Activated CD4-positive, alpha-beta T cell treated with anti-CD3 and anti-CD28 coated beads for 48 hours (primary cell): ENCODE data around the gene ZNF438.
"Not testable (repeated sequence)": the region's sequence is repeated elsewhere in the genome, so short reads cannot be mapped to it uniquely, and the experiment has no call there.

Experiments used
- DNase-seq: peaks from one replicate; pipeline ENCODE4 v3.0.0-alpha.2; 2020

ZNF438 gene

DNA sequence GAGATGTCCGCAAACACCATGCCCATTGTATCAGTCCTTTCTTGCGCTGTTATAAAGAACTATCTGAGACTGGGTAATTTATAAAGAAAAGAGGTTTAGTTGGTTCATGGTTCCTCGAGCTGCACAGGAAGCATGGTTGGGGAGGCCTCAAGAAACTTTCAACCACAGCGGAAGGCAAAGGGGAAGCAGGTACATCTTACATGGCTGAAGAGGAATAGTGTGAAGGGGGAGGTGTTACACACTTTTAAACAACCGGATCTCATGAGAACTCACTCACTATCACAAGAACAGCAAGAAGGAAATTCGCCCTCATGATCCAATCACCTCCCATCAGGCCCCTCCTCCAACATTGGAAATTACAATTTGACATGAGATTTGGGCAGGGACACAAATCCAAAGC lies 48.5 kb downstream of the ZNF438 start:
- DNase-seq = not testable (repeated sequence)

DNA sequence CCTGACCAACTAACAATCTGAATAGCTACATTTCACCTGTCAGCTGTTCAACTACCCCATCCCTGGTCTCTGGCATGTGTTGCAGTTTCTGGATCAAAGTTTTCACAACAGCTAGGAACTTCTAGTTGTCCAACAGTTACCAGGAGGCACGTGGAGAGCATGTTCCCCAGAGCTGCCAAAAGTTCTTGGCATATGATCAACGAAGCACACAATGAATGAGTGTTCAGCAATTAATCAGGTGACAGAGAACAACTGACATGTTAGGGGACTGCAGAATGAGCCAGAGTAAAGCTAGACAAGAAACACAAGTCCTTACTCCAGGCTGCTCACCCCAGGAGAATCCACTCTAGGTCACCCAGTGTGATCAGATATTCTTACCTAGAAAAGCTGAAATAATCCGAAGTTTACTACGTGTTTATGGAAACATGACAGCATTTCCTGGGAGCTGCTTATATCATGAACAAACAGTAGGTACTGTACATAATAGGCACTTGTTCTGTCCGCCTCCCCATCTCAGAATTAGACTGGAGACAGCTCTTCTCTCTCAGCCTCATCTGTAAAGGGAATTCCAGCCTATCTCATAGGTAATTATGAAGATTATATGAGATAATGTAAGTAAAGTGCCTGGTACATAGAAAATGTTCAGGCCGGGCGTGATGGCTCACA lies 50.6 kb downstream of the ZNF438 start:
- no peak for DNase-seq

DNA sequence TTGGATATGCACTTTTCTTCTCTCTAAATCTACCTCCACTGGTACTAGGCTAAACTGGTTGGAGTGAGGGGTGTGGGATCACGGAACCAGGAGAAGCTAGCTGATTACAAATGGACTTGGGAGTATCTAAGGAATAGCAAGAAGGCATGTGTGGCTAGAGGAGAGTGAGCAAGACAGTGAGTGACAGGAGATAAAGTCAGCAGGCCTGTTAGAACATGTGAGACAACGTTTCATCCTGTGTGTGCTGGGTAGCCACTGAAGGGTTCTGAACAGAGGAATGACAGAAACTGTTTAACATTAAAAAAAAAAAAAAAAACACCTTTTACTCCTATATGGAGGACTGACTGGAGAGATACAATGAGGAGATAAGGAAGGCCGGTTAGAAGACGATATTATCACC lies 51.7 kb downstream of the ZNF438 start:
- no peak for DNase-seq

DNA sequence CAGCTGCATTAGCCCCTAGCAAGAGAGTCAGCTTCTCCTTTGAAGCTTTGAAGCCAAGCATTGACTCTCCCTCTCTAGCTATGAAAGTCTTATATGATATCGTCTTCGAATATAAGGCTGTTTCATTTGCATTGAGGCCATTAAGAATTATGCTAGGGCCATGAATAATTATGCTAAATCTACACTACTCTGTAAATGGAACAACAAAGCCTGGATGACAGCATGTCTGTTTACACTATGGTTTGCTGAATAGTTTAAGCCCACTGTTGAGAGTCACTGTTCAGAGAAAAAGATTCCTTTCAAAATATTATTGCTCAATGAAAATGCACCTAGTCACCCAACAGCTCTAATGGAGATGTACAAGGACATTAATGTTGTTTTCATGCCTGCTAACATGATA lies 52.8 kb downstream of the ZNF438 start:
- DNase-seq = no peak

DNA sequence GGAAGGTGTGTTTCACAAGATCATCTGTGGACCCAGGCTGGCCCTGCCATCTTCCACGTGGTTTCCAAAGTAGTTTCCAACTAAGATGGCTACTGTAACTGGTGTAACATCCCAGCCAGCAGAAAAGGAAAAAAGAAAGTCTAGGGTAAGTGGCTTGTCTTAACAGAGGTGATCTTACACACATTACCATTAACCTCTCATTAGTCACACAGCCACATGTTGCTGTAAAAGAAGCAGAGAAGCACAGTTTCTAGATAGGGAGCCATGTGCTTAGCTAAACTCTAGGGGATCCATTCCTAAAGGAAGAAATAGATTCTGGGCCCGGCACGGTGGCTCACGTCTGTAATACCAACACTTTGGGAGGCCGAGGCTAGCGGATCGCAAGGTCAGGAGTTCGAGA lies 54.3 kb downstream of the ZNF438 start:
- DNase-seq = no peak

DNA sequence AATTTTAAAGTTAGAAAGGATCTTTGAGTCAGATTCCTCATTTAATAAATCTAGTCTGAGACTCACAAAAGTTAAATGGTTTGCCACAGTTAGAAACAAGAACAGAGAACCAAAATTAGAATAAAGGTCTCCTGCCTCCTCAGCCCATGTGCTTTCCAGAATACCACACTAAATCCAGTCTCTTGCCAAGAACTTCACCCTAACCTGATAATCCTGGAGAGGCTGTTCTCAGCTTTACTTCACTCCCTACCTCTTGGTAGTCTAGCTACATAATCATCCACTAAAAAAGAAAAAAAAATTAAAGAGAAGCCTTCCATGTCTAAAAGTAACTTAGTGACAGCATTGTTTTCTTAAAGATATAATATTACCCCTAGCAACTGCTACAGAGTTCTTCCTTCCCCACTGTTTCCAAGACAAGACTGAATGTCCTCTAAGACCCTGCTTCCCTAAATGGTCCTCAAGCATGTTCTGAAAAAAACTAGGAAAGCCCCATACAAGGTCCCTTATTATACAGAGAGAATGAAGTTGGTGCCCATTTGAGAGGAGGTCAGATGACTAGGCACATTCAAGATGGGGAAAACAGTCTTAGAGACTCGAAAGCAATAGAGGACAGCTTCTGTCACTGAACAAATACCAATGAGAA lies 56.8 kb downstream of the ZNF438 start:
- no peak for DNase-seq

DNA sequence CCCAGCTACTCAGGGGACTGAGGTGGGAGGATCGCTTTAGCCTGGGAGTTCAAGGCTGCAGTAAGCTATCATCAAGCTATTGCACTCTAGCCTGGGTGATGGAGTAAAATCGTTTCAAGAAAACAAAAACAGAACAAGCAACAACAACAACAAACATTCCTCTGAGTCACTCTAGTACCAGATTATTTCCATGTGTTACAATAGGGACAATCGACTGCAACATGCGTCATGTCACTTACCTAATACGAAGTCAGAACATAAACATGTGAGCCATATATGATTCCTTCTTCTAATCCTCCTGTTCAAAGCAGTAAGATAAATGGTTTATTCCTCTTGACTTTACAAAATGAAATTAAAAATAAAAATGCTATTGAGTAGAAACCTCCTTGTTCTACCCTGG lies 57.3 kb downstream of the ZNF438 start:
- DNase-seq = no peak

DNA sequence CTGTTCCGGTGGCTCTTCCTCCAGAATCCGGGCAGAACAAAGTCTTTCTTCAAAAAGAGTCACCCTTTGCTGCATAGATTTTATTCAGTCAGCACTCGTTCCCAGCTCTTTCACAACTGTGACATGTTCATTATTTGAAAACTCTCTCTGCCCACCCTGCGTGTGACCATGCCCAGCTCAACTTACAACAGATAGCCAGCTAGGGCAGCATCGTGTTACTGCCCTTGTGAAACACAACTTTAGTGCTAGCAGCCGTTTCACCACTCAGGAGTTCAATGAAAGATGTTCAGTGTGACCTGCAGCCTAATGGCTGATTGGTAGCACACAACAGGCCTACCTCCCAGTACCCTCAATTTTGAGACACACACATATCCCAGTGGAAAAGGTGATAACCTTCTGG lies 57.9 kb downstream of the ZNF438 start:
- DNase-seq = no peak

DNA sequence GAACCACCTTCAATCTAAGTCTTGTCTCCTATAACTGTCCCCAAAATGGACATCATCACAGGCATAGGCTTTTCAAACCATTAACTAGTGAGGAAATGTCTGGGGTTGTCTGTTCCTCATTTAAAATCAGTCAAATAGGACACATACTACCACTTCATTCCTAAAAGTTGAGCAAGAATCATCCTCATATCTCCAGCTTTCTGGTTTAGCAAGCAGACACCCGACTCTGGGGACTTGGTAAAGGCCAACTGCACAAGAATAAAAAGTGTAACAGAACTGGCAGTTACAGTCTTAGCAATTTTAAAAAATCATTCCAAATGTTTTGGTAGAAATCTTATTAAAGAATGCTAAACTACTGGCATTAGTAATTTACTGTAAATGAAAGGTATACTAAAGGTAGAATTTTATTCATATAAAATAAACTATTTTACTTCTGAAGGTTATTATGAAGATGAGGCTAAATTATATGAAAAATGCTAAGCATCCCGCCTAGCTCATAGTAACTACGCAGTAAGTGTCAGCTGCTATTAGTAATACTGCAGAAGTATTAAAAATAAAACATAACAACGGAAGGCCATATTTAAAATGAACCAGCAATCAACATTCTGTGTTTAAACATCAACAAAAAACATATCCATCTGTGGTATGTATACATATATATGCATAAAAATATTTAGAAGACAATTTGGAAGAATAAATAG lies 60.8 kb downstream of the ZNF438 start:
- no peak for DNase-seq

DNA sequence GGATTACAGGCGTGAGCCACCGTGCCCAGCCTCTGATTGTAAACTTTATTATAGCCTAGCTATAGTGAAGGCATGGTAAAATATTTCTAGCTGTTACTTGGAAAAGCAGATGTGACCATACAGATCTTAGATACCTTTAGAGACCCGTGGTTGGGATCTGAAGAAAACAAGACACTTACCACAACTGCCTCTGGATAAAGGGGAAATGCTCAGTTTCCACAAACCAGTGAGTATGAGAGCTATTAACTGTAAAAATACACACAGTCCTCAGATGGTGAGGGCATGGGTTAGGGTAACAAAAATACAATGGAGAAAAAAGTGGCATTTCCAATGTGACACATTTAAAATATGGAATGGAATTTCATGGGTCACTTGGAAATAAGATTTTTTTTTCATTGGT lies 63.0 kb downstream of the ZNF438 start:
- no peak for DNase-seq

DNA sequence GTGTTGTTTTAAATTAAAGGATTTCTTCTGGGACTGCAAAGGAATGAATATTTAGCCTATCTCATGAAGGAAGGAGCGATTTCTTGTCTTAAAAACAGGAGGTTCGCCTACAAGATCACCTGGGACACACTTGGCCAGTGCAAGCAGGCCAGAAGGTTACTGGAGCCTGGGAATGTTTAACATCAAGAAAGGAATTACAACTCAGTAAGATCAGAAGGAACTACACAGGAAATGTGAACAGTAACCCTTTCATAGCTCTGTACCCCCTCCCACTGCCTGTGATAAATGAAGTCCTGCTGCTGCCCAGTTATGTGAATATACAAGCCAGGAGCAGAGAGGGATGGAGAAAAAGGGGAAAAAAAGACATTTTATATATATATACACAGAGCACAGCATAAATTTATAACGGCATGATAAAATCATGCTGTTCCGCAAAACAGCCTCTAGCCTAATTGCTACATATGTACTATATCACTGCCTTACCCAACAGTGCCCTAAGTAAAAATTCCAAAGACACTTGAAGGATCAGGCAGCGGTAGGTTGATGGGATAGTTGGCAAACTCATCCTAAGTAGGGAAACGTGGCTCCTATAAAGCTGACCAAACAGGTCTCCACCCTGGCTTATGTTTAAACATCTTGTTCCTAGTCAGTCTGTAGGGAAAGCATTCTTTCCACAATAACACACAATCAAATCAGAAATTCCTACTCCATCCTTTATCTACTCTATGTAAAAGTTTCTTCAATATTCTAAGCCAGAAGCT lies 63.8 kb downstream of the ZNF438 start:
- DNase-seq = no peak

DNA sequence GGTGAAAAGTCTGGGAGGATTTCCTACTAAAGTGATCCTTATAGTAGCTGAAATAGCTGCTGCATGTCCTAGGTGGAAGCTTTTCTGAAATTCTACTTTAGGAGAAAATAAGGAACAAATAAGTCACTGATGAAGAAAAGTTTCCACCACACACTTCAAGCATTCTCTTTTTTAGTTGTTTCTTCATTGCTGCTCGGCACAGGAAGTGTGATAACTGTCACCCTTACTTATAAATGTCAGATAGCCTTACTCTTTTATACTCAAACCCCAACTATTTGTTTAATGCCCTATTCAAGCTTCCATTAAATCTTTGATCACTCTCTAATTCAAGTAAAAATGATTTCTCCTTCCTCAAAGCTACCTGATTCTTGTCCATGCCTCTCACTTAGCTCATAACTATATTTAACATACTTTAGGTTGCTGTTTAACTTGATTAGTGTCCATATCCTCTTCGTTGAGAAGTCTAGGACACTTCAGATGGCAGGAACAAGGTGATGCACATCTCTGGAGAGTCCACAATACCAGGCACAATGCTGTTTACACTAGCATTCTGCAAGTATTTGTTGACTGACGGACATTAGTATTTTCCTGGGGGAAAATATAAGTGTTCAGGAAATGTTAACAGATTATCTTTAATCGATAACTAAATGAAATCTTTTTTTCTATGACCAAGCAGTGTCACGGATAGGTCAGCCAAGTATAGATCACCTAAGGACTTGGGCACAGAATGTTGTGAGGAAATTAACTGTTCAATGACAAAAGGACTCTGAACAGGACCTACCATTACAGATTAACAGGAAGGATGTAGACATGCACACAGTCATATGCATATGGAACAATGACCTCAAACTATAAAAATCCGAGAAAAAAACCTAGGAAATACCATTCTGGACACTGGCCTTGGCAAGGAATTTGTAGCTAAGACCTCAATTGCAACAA lies 67.4 kb downstream of the ZNF438 start:
- no peak for DNase-seq

DNA sequence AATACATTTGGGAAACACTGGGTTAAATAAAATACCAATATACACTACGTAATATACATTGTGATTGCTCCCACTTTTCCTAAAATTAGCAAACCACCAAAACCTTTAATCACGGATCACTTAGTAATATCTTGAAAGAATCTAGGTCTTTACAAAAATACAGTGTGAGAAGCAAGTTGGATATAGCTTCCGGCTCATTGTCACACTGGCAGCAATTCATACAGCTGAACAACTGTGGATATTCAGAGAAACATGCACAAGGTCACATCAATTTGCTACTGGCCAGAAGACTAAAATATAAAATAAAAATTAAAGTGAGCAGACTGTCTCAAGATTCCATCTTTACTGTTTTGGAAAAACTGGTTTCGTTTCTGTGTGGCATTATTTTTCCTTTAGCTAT lies 69.1 kb downstream of the ZNF438 start:
- DNase-seq = no peak

DNA sequence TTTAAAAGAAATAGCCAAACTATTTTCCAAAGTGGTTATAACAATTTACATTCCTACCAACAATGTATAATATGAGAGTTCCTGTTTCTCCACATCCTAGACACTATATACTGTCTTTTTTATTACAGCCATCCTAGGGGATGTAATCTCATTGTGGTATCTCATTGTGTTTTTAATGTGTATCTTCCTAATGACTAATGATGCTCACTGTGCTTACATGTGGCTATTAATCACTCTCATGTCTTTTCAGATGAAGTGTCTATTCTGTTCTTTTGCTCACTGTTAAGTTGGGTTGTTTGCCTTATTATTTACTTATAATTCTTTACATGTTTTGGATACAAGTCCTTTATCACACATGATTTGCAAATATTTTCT lies 71.8 kb downstream of the ZNF438 start:
- DNase-seq = no peak

DNA sequence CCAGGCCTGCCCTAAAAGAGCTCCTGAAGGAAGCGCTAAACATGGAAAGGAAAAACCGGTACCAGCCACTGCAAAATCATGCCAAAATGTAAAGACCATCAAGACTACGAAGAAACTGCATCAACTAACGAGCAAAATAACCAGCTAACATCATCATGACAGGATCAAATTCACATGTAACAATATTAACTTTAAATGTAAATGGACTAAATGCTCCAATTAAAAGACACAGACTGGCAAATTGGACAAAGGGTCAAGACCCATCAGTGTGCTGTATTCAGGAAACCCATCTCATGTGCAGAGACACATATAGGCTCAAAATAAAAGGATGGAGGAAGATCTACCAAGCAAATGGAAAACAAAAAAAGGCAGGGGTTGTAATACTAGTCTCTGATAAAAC lies 82.4 kb downstream of the ZNF438 start:
- DNase-seq = not testable (repeated sequence)

DNA sequence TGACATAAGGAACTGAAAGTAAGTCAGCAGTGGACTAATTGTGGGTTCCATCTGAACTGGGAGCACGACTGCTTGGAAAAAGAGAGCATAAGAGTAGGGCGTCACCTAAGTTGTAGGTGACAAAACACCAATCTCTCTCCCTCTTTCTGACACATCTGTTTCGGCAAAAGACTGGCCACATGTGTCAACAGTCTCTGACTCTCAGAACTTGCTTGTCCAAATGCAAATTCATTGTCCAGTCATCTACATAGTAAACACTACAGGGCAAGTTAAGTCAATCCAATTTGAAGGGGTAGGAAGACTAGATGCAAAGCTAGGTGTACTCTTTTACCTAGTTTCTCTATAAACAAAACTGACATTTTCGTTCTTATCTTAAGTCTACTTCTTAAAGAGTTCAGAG lies 87.7 kb downstream of the ZNF438 start:
- DNase-seq = no peak

DNA sequence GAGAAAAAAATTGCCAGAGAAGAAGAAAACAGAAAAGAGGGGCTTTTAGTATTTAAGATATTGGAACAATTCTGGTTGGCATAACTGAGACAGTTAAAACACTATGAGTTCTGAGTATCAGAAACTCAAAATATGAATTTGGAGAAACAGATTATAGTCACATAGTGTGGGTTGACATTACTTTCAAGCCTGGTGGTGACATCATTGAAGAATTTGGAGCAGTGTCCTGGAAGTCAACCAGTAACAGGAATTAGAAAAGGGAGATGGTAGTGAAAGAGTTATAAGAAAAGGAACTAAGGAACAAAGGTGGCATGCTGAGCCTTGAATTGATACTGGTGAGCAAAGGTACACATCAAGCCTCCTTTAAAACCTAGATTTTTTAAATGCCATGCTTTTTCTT lies 88.2 kb downstream of the ZNF438 start:
- no peak for DNase-seq

DNA sequence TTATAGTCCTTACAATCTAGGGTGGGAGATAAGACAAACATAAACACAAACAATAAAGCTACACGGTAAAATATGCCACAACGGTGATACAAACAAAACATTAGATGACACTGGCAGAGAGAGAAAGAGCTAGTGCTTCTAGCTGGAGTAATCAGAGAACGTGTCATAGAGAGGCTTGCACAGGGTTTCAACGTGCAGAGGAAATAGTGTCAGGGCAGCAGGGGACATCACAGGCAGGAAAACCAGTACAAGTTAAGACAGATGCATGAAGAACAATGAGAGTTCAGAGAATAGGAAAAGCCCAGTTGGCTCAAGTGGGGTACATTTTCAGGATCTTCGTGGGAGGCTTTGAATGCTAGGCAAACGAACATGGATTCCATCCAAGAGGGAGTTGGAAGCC lies 91.4 kb downstream of the ZNF438 start:
- no peak for DNase-seq

DNA sequence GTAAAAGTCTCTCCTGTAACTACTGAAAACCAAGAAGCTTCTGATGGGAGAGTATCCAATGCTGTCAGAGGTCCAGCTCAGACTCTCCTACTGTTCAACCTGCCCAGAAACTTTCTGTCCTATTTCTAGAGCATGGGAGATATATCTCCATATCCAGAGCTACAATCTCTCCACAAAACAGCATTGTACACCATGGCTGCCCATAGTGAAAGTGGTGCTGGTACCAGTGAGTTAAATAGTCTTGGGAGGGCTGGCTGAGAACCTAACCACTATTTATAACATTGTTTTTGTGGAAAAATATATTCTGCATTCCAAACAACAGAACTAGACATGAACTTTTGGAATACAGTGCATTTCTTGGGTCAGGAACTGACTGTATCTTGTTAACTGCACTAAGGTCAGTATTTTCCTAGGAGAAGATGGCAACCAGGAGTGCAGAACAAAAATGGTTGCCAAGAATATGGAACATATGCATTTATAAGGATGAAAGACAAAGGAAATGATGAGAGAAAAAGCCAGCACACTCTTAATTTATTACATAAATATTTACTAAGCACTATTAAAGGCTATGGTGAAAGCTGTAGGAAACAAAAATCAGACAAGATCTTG lies 91.9 kb downstream of the ZNF438 start:
- no peak for DNase-seq

DNA sequence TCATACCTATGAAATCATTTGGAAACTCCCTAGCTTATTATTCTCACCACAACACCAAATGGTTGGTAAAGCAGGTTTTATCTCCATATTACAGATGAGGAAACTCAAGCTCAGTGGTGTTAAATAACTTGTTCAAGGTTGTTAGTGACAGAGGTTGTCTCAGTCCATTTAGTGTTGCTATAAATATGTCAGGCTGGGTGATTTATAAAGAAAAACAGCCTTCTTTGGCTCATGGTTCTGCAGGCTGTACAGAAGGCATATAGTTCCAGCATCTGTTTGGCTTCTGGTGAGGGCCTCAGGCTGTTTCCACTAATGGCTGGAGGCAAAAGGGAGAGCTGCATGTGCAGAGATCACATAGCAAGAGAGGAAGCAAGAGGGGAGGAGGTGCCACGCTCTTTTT lies 96.6 kb downstream of the ZNF438 start:
- DNase-seq = no peak

DNA sequence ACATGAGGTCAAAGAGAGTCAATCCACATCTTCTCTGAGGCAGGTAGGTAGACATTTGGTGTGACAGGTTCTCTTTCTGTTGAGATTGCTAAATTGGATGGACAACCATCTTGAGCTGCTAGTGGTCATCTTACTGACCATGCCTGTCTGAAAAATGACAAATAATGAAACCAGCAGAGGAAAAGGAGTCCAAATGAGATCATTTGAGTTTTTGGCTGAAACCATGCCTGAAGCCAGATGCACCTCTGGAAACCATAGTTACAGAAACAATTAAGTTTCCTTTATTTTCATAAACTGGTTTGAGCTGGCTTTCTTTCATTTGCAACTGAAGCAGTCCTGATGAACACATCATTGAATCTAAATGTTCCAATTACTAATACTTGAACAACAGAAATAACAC lies 100.6 kb downstream of the ZNF438 start:
- no peak for DNase-seq

DNA sequence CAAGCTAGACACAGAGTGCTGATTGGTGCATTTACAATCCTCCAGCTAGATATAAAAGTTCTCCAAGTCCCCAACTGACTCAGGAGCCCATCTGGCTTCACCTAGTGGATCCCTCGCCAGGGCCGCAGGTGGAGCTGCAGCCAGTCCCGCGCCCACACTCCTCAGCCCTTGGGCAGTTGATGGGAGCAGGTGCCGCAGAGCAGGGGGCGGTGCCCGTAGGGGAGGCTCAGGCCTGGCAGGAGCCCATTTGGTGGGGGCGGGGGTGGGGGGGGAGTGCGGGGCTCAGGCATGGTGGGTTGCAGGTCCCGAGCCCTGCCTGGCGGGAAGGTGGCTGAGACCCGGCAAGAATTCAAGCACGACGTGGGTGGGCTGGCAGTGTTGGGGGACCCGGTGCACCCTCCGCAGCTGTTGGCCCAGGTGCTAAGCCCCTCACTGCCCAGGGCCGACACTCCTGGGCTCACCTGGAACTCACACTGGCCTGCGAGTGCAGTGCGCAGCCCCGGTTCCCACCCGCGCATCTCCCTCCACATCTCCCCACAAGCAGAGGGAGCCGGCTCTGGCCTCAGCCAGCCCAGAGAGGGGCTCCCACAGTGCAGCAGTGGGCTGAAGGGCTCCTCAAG lies 101.7 kb downstream of the ZNF438 start:
- DNase-seq = no peak
